HG03025 (cell line): ENCODE results near the gene LRP11.
"Not testable (repeated sequence)": the region's sequence is repeated elsewhere in the genome, so short reads cannot be mapped to it uniquely, and the experiment has no call there.

Experiments used
- ATAC-seq: cut with Tn5 transposase; IDR thresholded peaks from one replicate; pipeline ENCODE4 v1.9.1; 2021; ENCODE audit warnings: mild to moderate bottlenecking, moderate library complexity; ENCODE audit not compliant: unreplicated experiment, low FRiP score

LRP11 gene

GRCh38 chr6:149899486-149899885, 35.3 kb upstream of the LRP11 start:
- no peak for ATAC-seq

DNA sequence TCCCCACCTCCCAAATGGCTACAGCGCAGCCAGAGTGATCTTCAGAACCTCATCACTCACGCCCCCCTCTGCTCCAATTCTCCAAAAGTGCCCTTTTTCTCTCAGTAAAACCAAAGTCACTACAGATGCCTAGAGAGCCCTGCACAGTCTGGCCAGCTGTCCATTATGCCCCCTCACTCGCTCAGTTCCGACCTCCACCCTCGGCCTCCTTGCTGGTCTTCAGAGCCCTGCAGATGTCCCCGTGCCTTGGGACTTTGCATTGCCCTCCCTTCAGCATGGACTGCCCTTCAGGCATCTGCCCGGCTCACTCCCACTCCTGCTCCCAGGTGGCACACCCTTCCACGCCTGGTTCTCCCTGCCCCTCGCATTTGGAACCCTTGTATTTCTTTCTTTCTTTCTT, 34.8 kb upstream of the LRP11 start:
- no peak for ATAC-seq

DNA sequence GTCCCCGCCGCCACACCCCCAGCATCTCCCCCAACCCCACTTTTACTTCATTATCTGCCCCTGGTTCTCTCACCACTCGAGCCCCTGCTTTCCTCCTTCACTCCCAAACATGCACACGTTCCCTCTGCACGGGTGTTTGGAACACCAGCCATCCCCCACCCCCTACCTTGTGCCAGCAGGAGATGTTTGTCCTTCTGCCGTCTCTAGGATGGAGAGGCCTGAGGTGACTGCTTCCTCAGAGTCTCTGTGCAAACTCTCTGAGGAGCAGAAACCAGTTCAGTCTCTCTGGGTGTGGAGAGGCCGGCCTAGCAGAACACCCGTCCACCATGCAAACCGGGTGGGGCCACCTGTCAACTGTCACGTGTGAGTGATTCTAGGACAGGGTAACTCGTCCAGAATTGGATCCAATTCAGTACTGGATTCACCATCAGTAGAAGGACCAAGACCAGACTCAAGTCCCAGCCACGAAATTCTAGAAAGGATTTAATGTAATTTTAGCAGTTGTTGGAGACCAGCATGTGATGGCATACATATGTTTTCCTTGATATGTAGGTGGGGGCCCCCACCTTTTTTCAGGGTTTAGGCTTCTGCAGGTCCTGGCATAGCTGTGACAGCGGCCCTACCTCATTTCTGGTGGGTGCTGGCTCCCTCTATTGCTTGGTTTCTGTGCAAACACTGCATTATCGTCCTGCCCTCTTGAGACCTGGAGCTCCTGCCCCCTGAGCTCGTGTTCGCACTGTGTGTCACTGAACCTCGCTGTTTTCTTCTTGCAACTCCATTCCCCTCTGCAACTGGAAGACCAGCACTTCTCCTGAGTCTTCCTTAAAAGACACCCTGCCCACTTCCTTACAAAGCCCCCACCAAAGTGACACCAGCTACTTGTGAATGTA, 33.9 kb upstream of the LRP11 start, which contains the start of gene RAET1E:
RAET1E (minus strand) TSS at position 259 of the 890 bp plus-strand sequence. CDS start 7,212 bp downstream, outside the sequence.
- no peak for ATAC-seq

- no peak for ATAC-seq
Observed at GRCh38 chr6:149897015-149897697, 33.0 kb upstream of the LRP11 start.

DNA sequence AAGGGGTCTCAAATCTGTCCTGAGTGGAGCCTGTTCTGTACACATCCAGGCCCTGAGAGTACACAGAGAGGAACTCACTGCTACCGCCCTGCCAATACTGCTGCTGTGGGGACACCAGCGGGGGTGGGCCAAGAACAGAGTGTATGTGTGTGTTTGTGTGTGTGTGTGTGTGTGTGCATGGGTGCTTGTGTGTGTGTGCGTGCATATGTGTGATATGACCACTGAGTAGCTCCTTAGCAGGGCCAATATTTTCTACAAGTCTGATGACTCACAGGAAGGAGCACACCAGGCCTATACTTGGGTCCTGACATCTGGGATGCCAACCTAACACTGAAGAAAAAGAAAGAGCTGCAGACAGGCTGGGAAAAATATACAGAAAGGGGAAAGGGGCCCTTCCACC, 32.3 kb upstream of the LRP11 start:
- ATAC-seq: no peak

DNA sequence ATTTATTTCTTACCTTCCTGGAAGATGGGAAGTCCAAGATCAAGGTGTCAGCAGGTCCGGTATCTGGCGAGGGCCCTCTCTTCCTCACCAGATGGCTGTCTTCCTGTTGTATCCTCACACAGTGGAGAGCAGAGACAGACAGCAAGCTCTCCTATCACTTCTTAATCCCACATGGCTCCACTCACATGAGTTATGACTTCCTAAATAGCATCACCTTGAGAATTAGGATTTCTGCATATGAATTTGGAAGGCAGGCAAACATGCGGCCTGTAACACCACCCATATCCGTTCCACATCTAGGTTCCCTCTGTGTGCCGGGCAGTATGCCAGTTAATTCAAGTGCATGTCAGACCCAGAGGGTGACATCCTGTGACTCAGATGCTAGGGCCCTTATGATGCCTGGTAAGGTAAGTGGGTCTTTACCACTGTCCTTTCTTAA, 31.7 kb upstream of the LRP11 start:
- ATAC-seq: no peak

GRCh38 chr6:149895048-149895590, 31.0 kb upstream of the LRP11 start:
- no peak for ATAC-seq

DNA sequence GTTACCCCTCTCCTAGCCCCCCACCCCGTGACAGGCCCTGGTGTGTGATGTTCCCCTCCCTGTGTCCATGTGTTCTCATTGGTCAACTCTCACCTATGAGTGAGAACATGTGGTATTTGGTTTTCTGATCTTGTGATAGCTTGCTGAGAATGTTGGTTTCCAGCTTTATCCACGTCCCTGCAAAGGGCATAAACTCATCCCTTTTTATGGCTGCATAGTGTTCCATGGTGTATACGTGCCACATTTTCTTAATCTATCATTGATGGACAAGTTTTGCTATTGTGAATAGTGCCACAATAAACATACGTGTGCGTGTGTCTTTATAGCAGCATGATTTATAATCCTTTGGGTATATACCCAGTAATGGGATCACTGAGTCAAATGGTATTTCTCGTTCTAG, 27.7 kb upstream of the LRP11 start:
- not testable (repeated sequence) for ATAC-seq

DNA sequence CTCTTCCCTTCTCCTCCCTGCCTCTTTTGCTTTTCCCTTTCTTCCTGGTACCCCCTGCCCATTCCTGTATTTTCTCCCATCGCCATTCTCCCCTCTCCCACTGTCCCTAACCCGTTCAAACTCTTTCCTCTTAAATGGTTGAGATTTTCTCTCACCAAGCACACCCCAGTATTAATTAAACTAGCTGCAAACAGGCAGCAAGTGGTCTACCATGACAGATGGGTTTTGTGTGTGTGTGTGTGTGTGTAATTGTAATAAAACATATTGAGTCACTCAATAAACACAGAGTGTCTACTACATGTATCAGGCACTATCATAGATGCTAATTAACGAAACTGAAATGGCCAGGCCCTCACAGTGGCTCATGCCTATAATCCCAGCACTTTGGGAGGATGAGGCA, 27.1 kb upstream of the LRP11 start:
- ATAC-seq: no peak

- ATAC-seq: no peak
Observed at GRCh38 chr6:149890629-149891045, 26.5 kb upstream of the LRP11 start.

DNA sequence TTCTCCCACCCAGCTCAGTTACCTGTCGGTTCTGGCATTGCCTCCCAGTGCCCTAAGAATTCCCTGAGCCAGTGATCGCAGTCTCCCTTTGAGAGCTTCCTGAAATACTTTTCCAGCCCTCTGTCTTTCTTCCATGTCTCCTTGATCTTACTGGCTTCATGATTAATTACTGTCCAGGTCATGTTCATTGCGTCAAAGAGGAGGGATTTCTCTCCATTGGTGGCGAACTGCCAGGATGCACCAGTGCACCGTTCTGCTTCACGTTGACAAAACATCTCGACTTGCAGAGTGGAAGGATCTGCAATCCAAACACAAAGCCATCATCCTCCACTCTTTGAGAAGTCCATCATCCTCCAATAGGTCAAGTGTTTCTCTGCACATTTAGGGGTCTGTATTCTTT, 25.2 kb upstream of the LRP11 start:
- no peak for ATAC-seq

DNA sequence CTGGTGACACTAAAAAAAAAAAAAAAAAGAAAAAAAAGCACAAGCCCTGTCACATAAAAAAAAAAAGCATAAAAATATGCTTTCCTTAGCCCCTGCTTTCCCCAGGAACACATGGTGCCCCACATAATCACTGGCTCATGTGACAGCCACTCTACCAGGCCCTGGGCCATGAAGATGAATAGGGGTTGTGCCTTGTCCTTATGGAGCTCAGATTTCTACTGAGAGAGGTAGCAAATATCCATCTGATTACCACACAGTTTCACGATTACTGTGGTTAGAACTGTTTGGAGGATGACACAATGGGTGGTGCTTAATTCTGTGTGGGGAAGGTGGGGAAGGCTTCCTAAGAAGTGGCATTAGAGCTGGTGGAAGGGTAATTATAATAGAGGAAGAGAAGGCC, 24.5 kb upstream of the LRP11 start:
- ATAC-seq: no peak

DNA sequence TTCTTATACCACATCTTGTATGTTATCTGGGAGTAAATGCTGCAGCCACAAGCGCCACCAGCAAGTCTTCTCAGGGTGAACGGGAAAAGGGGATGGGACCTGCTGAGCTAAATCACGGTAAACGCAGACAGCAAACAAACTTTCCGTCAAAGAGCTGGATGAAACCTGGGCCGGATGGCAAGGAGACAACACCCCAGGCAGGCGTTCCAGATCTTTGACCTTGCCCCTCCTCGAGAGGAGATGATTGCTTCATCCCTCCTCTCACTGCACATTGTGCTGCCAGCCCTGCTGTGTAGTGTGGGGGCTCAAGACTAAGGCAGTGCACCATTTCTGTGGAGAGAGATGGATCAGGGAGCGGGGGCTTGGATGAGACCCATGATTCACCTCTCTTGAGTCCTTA, 23.9 kb upstream of the LRP11 start:
- no peak for ATAC-seq

- ATAC-seq: no peak
Observed at GRCh38 chr6:149887343-149887742, 23.2 kb upstream of the LRP11 start.

- ATAC-seq: no peak
Observed at GRCh38 chr6:149885888-149886287, 21.7 kb upstream of the LRP11 start.

DNA sequence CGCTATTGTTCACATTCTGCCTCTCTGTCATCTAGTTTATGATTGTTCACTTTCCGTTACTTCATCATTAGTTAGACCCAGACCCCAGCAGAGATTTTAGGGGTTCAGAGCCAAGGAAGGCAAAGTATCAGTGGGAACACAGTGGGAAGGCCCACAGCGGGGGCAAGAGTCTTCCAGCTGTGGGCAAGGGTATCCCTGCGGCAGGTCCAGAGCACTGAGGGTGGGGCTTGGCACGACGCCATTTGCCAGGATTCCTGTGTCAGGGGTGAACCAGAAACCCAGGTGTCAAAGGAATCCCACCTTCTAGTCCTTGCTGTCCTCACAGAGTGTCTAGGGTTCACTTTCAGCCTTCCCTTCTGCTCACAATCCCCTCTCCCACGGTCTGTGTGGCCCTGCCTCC, 20.5 kb upstream of the LRP11 start:
- ATAC-seq: no peak

DNA sequence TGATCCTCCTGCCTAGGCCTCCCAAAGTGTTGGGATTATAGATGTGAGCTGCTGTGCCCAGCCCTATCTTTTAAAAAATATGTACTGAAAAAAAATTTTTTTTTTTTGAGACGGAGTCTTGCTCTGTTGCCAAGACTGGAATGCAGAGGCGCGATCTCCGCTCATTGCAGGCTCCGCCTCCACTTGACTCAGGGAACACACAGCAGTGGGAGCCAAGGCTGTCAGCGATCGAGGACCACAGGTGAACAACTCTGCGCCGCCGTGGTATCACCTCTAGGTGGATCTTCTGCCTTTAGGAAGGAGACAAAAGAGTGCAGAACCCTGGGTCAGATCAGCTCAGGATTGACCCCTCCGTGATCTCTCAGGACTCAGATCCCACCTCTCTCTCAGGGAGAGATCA, 20.1 kb upstream of the LRP11 start:
- ATAC-seq: no peak

DNA sequence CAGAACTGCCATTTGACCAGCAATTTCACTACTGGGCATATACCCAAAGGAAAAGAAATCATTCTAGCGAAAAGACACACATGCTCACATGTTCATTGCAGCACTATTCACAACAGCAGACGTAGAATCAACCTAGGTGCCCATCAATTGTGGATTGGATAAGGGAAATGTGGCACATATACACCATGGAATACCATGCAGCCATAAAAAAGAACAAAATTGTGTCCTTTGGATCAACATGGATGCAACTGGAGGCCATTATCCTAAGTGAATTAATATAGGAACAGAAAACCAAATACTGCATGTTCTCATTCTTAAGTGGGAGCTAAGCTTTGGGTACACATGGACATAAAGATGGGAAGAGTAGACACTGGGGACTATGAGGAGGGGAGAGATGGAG, 17.7 kb upstream of the LRP11 start:
- no peak for ATAC-seq

DNA sequence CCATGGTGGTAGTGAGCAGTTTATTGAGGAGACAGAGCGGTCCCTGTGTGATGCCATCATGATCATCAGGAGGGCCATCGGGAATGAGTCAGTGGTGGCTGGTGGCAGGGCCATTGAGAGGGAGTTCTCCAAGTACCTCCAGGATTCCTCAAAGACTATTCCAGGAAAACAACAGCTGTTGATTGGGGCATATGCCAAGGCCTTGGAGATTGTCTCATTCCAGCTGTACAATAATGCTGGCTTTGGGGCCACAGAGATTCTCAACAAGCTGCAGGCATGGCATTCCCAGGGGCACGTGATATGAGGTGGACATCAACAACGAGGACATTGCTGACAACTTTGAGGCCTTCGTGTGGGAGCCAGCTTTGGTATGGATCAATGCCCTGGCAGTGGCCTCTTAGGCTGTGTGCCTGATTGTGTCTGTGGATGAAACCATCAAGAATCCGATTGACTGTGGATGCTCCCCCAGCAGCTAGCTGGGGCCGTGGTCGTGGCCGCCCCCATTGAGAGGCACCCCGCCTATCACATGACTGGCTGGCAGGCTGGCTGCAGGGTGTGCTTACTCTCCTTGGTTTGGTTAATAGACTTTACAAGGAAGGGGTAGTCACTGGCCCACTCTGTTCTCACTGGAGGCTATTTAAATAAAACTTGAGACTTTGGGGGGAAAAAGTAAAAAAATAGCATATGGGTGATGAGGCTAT, 17.1 kb upstream of the LRP11 start:
- no peak for ATAC-seq

DNA sequence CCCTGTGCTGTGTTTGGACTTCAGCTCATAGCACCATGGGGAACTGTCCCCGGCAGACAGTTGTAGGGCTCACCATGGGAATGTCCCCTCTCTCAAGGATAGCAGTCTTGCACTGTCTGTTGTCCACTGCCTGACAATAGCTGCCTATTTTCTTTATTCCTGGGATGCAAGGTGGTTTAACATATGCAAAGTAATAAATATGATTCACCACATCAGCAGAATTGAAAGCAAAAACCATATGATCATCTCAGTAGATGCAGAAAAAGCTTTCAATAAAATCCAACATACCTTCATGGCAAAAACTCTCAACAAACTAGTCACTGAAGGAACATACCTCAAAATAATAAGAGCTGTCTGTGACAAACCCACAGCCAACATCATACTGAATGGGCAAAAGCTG, 13.5 kb upstream of the LRP11 start:
- ATAC-seq: no peak
